HG02763 (cell line): Measurements from ENCODE around the gene RAPGEF6.

ENCODE experiments used
- ATAC-seq: cut with Tn5 transposase; IDR thresholded peaks from one replicate; pipeline ENCODE4 v1.9.1; 2021; ENCODE audit warnings: mild to moderate bottlenecking, moderate library complexity; ENCODE audit not compliant: unreplicated experiment

The RAPGEF6 gene

DNA sequence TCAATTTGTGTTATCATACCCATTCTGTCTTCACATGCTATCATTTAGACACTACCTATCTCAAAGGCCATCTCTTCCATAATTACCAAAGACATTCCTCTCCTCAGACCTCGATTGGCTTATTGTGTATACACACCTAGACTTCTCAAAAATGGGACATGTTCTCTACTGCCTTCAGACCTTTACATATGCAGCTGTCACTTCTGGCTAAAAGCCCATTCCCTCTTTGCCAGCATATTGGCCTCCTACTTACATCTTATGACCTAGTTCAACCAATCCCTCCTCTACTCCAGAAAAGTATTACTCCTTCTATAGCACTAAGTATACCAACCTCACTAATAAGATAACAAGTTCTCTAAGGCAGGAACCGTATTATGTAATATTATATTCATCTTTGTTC lies 84.4 kb downstream of the RAPGEF6 start:
- ATAC-seq, result no peak

DNA sequence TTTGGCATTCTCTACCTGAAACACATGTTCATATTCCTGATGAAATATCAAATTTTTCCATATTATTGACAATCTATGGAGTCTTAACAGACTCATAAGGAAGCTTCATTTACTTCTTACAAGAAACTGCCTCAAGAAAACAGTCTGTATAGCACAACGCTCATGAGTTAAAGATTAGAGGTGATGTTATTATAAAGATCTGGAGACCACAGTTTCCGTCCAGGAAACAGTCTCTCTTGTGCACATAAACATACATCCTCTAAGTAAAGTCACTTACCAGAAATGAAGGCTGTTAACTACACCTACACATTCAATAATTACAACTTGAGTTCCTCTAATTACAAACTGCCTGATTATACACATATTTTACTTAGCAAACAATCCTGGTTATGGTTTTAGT lies 86.9 kb downstream of the RAPGEF6 start:
- ATAC-seq, result no peak

DNA sequence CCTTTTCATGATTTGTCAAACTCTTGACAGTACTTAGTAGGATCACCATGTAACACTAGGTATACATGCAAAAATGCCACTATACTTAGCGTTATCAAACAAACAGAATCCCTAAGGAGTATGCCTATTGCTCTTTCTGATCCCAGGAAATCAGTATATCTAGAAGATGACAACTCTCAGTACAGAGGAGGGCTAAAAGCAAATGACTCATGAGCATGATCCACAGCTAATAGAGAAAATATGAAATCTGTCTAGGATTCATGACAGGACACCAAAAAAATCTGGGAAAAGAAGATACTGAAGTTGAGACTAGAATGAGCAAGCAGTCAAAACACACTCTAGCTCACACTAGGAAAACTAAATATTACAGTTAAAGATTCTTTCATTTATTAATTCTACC lies 89.2 kb downstream of the RAPGEF6 start:
- ATAC-seq, result no peak

DNA sequence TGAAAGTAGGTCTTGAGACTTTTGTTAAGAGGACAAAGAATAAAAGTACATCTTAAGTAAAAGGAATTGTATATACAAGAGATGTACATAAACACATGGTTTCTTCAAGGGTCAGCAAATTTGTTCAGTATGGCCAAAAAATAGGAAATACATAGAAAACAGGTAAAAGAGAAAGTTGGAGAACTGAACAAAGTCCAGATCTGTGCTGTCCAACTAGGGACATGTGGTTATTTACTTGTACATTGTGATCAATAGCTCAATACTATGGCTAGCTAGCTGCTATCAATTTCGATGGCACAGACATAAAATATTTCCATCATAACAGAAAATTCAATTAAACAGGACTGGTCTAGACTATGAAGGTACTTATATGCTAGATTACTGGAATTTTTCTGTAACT lies 92.3 kb downstream of the RAPGEF6 start:
- ATAC-seq, result no peak

DNA sequence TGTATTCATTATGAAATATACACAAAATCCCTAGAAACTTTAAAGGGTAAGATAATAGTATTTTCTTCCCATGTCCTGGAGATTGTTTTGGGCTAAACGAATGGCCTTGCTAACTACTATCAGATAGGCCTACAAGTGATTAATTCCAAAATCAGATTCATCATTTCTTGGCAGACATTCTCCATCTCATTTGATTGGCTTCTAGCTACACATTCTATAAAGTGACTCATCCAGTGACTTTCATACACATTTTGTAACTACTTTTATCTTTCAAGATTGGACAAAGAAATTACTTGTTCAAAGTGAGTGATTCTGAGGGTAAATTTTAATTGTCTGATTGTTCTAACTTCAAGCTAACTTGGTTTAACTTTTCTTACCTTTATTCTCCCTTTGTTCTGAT lies 93.3 kb downstream of the RAPGEF6 start:
- ATAC-seq, result no peak

DNA sequence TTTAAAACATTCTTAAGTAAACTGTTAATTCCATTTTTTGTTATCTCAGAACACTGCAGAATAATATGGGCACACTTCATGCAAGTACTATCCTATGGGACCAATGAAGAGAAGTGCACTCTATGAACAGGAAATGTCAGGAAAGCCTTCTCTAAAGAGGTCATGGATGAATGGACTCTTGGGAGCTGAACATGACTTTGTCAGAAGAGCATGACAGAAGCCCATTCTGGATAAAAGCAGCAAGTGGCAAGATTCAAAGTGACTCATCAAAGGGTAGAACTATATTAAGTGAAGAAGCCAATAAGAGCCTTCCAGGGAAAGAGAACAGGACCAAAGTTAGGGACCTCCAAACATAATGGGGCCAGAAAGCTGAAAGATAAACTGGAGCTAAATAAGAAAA lies 94.0 kb downstream of the RAPGEF6 start:
- no peak for ATAC-seq

DNA sequence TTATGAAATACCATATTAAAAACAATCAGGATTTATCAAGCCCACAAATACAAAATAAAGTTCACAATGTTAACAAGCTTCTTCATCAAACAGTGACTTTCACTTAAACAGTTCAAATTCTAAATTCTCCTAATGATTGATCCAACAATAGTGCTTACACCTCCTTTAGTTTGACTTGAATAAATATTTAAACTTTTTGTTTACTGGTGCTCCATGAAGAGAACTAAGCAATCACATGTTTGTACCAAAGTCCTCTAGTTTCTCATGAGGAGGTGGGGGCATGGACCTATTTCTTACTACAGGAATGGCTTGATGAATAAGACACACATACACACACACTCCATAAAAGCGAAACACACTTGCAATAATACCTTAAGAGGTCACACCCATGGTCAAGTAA lies 95.8 kb downstream of the RAPGEF6 start:
- no peak for ATAC-seq

DNA sequence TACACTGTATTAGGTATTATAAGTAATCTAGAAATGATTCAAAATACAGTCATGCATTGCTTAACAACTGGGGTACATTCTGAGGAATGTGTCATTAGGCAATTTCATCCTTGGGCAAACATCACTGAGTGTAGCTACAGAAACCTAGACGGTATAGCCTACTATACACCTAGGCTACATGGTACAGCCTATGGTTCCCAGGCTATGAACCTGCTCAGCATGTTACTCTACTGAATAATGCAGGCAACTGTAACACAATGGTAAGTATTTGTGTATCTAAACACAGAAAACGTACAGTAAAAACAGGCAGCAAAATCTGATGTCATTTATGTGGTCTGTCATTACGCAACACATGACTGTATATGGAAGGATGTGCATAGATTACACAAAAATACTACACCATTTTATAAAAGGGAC lies 96.8 kb downstream of the RAPGEF6 start:
- ATAC-seq, result no peak

DNA sequence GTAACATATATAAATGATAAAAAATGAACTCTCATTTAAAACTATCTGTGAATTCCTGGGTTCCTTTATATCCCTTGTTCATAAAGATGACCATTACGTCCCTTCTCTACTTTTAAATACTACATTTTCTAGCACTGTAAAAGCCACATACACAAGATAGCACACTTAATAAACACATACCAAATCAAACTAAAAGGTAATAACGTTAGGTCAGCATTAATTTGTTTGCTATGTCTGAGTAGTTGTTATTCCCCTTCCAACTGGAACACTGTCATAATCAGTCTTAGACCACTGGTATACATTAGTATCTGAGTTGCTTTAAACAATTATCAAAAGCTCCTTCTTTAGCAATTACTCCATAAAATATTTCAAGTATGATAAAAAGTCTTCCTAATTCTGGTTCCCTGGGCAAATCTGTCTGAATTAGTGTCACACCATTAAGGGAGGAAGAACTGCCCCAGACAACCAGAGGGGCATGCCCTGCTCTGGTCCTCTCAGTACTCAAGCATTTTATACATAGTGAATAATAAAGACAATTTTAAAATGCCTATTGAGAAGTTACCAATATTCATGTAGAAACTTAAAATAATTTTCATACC lies 98.1 kb downstream of the RAPGEF6 start:
- ATAC-seq, result no peak

DNA sequence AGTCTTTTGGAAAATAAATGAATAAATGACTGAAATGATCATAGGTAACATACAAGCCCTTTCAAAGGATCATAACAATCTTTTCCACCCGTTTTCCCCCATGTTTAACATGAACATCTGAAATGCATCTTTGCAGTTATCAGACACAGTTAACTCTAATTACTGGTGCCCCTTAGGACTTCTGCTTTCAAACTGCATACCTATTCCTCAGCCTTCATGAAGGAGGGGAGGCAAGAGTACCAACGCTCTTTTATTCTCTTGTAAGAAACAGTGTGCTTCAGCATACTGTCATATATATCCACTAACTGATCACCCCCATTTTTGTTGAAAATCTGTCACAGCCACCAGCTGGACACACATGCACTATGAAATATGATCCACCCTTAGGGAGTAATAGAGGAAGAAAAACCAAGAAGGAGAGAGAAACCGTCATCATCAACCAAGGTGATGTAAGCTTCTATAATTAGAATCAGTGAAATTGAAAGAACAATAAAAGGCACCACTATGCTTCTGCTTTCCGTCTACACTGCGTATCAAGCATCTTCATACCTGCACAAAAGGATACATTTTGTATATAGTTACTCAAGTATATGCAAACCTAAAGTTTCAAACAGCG lies 98.7 kb downstream of the RAPGEF6 start:
- ATAC-seq, result peak; percentile 90

DNA sequence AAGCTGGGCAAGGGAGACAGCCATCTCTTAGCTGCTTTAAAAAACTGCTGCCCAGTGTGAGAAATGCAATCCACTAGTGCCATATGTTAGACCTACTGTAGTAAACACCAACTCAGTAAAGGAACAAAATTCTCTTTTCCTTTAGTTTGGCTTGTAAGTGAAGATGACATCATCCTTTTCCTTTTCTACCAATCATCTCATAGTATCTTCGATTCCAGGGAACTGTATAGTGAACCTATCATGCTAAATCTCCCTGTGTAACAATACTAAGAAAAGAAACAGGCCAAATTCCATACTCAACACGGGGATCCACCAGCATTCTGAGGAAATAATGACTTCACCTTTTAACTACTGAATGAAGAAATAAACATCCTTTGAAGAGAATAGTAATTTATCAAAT lies 100.1 kb downstream of the RAPGEF6 start:
- ATAC-seq, result no peak

DNA sequence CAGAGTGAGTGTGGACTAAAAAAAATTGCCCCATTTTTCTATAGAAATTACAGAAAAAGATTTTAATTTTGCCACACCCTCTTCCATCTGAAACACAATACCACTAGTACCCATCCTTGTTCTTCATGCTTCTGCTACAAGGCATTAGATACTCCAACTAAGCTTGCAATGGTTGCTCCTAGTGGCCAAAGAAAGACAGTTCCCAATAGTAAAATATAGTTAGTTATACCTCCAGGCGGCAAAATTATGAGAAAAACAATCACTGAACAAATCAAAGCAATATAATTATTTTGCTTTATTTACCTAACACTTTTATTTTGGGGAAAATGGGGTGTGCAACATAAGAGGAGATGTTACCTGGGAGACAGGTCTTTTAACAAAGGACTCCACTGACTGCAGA lies 101.2 kb downstream of the RAPGEF6 start:
- ATAC-seq, result no peak

DNA sequence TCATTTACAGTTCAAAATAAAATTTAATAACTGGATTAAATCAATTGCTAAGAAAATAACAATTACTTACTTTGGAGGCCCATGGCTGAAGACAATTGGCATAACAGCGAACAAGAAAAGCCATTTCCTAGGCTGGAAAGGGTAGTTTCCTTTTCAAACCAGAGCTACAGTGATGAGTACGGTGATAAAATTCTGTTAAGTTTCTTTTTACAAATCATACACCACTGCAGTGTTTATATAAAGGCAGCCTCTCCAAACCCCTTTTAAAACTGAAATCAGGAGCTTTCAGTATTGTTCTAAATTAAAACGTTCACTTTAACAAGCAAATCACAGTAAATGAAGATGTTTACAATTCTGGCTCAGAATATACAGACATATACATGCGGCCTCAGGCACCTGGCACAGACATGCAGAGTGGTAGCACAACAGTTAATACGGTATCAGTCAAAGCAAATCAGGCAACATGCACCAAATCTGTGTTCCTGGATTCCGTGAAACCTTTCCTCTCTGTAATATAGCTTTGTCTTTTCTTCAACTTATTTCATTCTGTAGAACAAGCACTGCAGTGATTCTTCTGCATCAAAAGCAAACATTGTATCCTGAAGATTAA lies 102.9 kb downstream of the RAPGEF6 start:
- ATAC-seq, result no peak

DNA sequence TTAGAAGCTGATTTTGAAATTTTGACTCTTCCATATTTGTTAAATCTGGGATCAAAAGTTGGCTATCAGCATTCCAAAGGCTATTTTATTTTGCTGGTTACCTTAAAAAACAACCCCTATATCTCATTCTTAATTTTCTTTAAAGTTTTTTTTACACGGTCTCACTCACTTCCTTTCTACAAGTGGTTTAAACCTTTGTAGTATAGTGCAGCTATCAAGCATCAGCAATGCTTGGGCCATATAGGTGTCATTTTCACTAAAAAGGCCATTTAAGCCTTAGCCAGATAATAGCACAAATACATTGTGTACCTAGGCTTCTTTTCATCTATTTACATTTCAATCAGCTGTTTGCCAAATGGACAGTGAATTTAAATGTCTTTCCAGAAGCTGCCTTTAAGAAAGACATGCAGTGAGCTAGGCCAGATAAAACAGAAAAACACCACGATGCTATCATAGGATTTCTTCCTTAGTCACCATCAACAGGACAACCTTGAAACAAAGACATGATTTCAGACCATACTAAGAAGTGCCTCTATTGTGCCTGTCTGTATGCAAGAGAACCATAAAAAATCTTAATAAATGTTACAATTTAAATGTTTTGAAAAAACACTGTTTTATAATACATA lies 104.2 kb downstream of the RAPGEF6 start:
- ATAC-seq, result no peak

DNA sequence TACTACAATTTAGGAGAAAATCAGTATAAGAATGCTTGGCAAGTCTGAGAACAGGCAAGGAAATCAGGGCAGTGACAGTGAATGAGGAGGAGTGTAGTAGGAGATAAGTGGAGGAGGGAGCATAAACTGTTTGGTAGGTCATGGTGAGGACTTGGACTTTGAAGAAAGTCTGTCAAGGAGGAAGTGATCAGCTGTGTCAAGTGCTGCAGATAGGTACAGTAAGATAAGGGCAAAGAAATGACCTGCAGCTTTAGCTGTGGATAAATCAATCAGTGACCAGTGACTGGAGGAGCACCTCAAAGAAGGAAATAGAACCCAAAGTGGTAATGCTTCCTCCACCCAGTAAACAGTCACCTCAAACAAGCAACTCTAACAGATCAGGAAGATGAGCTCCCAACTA lies 106.3 kb downstream of the RAPGEF6 start:
- ATAC-seq, result no peak

DNA sequence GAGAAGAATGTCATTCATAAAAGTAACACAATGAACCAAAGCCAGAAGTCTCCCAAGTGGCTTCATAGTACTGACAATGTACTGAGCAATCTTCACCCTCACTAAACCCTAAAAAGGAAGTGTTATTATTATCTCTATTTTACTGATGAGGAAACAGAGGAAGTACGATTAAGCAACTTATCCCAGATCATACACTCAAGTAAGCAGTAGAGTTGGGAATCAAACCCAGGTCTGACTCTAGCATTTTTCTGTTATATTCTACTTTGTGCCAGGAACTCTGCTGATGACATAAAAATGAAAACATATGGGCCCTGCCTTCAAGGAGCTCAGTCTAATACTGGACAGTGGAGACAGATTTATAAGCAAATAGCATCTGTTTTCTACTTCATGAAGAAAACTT lies 109.2 kb downstream of the RAPGEF6 start:
- no peak for ATAC-seq

DNA sequence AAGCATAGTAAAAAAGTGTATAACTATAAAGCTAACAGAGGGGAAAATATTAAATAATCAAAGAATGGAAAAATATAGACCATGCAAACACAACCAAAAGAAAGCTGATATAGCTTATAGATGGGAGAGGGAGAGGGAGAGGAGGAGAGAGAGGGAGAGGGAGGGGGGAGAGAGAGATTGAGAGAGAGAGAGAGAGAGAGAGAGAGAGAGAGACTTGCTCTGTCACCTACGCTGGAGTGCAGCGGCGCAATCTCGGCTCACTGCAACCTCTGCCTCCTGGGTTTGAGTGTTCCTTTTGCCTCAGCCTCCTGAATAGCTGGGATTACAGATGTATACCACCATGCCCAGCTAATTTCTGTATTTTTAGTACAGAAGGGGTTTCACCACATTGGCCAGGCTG lies 110.6 kb downstream of the RAPGEF6 start:
- ATAC-seq, result no peak

DNA sequence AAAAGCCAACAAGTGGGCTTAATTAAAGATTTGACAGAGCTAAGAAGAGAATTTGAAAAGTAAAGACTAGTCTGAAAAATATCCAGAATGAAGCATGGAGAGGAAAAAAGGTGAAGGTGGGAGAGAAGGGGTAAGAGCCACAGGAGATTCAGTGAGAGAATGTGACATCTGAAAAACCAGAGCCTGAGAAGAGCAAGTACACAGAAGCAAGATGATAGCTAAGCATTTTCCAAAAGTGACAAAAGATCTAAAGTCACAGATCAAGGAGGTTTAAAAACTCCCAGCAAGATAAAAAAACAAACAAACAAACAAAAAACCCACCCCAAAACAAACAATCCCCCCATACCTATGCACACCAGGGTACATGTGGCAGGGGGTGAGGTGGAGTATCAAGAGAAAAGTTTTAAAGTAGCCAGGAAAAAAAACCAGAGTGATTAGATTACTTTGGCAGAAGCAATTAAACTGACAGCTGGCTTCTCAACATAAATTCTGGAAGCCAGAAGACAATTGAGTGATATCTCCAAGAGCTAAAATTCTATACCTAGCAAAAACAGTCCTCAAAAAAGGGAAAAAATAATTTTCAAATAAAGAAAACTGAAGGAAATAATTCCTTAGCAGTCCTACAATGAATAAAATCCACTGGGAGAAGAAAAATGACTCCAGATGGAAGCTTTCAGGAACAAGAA lies 111.4 kb downstream of the RAPGEF6 start:
- ATAC-seq, result no peak

DNA sequence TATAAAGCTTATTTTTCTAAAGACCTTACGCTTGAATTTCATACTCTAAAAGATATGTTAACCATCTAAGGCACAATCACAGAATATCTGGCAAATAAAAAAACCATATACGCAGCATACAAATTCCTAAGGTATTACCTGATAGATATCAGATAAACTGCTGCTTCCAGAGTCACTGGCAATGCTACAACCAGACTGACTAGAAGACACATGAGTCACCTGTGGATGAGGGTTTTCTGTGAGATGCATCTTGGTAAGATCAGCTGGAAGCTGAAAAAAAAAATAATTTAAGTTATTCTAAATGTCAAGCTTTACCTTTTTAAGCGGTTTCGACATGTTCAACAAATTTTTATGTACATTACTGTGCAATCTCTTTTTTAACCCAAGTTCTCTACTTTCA lies 113.8 kb downstream of the RAPGEF6 start:
- ATAC-seq, result no peak

DNA sequence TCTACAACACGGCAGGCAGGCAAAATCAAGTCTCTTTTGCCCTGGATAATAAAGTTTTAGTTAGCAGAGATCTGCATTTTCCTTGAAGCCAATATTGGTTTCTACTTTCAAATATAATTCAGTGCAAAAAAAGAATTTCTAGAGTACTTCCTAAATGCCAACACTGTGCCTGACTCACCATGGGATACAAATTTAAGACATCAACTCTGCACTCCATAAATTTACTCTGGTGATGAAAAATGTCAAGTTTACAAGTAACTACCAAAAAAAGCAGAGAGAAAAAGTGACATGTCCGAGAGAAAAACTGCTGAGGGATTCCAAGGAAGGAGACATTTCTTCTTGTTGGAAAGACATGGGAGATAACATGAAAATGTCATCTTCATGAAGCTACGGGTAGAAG lies 119.7 kb downstream of the RAPGEF6 start:
- no peak for ATAC-seq
